Stimulated activated CD8-positive, alpha-beta memory T cell treated with anti-CD3 and anti-CD28 coated beads, Interleukin-12 subunit alpha, Interleukin-12 subunit beta, amount 100 ng/mL, for 4 hours (primary cell): Measurements from ENCODE around the gene TMPRSS9.

Experiments
- DNase-seq: peaks from one replicate; pipeline ENCODE4 v3.0.0-alpha.2; 2020; ENCODE audit warnings: low read depth

TMPRSS9 gene

DNA sequence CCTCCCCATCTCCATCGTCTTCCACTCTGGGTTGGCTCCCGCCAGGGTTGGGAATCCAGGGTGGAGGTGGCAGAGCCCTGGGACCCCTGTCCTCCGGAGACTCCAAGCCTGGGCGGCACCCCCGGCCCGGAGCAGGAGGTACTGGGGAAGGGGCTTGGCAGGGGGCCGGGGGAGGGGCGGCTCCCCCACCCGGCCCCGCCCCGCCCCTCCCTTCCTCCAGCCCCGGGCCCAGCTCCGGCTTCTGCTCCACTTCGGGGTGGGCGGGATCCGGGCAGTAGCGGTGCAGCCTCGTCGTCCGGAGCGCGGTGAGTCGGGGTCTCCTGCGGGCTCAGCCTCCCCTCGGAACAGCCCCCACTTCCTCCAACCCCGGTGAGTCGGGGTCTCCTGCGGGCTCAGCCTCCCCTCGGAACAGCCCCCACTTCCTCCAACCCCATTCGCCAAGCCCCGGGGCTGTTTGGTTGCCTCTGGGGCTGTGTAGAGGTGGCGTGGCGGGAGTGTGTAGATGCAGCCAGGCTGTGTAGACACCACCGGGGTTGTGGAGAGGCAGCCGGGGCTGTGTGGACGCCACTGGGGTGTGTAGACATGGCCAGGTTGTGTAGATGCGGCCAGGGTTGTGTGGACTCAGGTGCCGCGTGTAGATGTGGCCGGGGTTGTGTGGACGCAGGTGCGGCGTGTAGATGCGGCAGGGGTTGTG, at the start of gene TMPRSS9:
TSS of gene TMPRSS9 (plus strand) at position 274 of the 694 bp plus-strand sequence. CDS start 29,521 bp downstream, outside the sequence.
- no peak for DNase-seq

DNA sequence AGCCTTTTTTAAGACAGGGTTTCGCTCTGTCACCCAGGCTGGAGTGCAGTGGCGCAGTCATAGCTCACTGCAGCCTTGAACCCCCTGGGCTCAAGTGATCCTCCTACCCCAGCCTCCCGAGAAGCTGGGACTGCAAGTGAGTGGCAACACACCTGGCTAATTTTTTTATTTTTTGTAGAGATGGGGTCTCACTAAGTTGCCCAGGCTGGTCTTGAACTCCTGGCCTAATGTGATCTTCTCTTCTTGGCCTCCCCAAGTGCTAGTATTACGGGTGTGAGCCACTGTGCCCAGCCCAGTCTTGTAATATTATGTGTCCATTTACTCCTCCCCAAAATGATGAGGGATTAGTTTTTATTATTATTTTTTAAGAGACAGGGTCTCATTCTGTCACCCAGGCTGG, 49.0 kb upstream of the TMPRSS9 start:
- no peak for DNase-seq

DNA sequence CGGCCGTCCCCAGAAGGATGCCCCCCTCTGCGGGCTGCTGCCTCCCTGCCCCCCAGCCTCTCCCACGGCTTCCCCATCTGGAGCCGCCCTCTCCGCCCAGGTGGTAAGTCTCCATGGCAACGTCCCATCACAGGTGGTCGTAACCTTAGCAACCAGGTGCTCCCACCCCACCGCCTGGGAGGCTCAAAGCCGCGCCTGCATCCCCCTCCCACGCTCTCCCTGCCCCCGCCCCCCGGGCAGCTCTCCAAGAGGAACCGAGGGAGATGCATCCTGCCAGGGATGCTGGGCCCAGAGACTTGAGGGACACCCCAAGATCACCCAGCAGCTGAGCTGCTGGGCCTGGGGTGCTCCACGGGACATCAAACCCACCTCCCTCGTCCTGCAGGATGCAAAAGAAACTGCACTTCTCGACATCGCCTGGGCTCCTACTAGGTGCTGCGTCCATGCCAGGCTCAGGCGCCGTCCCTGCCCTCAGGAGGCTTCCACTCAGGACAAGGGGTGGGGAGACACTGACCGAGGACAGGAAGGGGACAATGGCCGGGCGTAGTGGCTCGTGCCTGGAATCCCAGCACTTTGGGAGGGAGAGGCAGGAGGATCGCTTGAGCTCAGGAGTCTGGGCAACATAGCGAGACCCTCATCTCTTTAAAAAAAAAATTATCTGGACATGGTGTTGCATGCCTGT, 47.1 kb upstream of the TMPRSS9 start:
- DNase-seq = no peak

DNA sequence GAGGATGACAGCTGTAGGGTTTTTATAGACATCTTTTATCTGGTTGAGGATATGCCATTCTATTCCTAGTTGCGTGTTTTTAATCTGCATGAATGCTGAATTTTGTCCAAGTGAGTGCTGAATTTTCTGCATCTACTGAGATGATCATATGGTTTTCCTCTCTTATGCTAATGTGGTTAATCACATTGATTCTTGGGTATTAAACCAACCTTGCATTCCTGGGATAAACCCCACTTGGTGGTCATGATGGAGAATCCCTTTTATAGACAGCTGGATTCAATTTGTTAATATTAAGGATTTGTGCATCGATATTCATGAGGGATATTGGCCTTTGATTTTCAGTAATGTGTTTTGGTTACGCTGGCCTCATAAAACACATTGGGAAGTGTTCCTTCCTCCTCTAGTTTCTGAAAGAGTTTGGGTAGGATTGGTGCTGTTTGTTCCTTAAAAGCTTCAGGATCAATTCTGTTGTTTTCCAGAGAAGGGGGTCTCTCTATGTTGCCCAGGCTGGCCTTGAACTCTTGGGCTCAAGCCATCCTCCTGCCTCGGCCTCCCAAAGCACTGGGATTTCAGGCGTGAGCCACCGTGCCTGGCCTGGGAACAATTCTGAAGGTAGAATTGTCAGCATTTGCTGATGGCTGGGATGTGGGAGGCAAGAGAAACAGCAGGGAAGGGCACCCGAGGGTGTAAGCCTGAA, 44.8 kb upstream of the TMPRSS9 start:
- DNase-seq = no peak

DNA sequence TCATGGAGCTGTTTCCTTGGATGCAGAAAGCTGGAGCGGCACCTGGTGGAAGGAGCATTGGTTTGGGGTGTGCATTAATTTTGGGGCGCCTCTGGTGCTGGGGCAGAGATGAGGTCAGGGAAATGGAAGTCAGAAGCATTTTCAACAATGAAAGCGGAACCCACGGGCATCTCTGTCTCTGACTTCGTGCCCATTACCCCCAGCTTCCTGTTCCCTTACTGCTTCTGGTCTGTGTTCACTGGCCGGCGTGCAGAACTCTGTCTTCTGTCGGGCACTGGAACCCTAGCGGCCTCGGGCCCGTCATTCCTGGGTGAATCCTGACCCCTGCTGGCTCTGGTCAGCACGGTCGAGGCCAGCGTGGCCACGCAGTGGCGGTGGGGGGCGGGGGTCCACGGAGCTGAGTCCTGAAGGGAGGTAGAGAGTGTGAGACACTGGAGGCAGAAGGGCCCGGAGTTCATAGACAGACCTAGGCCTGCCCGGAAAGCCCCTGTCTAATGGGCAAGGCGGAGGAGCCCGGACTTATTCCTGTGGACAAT, 44.2 kb upstream of the TMPRSS9 start:
- peak; percentile 13 for DNase-seq

DNA sequence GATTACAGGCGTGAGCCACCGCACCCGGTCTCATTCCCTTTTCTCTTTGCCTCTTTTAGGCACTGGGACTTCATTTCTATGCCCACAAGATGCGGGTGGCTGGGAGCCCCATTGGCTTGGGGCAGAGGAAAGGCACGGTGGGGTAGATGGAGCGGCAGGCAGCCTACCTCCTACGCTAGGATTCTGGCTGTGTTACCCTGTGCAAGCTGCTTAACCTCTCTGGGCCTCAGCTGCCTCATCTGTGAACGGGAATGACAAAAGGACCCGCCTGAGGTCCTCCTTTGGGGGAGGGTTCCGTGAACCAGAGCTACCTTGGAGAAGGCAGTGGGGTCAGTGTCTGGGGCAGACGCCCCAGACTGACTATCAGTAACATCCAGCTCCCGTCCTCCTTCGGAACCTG, 42.8 kb upstream of the TMPRSS9 start:
- no peak for DNase-seq

DNA sequence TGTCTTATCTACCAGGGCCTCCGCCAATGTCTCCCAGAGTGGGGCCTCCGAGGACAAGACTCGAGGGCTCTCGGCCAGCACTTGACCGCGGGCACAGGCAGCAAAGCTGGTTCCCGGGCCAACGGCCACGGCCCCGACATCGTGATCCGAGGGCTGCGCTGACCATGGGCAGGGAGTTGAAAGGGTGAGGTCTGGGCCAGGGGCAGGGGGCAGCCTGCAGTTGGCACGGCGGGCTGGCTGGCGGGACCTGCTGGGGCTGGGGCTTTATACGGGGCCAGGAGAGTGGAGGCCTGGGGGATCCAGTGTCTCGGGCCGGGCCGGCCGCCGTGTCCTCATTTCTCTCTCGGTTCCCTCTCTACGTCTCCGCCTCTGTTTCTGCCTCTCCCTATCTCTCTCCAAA, 42.3 kb upstream of the TMPRSS9 start:
- no peak for DNase-seq

DNA sequence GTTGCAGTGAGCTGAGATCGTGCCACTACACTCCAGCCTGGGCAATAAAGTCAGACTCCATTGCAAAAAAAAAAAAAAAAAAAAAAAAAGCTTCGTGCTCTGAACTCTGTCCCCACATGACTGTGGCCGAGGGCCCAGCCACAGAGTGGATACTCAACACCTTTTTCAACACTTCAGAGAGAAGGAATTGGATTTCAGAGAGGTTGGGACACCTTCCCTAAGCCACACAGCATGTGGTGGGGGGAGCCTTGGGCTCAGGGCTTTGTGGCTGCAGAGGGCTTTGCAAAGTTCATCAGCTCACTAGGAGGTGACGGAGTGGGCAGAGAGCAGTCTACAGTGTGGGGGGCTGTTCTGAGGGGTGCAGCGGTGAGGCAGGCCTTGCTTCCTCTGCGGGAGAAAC, 41.1 kb upstream of the TMPRSS9 start:
- DNase-seq = no peak

DNA sequence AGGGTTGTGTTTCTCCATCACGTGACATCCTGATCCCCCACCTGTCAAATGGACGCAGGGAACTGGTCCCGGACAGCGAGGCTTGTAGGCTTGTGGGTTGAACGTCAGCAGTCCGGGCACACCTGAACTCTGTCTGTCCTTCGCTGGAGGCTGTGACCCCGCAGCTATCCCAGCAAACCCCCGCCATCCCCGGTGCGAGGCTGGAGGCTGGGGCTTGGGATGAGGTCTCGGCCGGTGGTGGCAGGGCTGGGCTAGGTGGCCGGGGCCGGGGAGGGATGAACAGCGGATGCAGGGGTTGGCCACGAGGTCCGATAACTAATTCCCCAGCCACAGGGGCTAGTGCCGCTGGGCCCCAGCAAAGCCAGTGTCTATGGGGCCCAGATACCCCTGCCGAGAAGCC, 40.5 kb upstream of the TMPRSS9 start:
- no peak for DNase-seq

DNA sequence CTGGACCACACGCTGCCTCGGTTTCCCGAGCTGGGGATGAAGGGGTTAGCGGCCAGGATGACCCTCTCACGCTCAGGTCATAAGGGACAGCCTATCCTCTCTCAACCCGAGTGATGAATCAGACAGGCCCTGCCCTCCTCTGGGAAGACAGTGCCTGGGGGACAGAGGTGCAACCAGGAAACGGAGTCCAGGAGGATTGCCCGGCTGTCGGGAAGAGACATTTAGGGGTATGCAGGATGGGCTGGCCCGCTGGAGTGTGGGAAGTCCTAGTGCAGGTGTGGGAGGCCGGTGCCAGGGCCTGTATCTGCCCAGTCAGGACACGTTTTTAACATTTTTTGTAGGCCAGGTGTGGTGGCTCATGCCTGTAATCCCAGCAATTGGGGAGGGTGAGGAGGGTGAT, 40.0 kb upstream of the TMPRSS9 start:
- no peak for DNase-seq

DNA sequence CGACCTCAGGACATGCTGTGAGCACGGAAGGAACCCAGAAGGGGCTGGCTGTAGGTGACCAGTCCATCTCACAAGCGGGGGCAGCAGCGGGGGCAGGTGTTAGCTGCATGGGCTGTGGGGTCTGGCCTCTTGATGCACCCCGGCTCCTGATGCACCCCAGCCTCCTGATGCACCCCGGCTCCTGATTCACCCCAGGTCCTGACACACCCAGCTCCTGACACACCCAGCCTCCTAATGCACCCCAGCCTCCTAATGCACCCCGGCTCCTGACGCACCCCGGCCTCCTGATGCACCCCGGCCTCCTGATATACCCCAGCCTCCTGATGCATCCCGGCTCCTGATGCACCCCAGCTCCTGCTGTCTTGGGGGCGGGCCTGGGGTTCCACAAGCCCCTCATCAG, 39.1 kb upstream of the TMPRSS9 start:
- DNase-seq = no peak

DNA sequence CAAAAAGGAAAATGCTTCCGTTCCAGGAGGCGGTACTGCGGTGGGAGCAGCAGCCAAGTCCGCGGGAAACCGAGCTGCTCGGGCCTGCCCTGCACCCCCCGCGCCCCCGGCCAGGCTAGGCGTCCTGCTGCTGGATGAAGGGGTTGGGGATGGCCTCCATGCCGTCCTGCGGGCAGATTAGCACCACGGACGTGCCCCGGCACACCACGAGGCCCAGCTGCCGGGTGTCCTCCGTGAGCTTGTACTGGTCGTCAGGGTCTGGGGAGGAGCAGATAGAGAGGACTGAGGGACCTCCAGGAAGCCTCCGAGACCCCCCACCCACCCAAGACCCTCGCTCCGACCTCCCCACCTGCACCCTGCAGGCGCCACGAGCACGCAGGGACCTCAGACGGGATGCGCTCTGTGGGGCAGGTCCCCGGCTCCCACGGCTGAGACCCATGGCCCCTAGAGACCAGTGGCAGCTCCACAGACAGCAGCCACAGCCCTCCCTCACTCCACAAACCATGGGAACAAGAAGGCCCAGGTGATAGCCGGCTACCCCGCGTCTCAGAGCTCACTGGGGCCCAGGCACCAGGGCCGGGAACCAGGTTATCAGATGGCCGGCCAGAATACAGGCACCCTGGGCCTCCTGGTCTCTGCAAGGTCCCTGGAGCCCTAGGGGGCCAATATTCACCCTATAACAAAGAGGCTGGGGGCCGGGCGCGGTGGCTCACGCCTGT, 38.3 kb upstream of the TMPRSS9 start:
- DNase-seq = no peak

DNA sequence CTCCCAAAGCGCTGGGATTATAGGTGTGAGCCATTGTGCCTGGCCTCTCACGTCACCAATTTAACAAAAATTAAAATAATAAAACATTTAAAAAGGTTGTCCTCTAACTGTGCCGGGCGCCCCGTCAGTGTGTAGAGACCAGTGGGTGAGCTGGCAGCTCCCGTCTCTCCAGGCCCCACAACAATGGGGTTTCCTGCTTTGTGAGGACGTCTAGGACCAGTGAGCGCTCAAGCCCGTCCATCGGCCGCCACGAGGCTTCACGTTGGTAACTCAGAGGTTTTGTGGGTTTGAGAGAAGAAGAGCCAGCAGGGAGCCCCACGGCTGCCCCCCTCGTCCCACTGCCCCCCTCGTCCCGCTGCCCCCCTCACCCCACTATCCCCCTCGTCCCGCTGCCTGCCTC, 36.4 kb upstream of the TMPRSS9 start:
- no peak for DNase-seq

DNA sequence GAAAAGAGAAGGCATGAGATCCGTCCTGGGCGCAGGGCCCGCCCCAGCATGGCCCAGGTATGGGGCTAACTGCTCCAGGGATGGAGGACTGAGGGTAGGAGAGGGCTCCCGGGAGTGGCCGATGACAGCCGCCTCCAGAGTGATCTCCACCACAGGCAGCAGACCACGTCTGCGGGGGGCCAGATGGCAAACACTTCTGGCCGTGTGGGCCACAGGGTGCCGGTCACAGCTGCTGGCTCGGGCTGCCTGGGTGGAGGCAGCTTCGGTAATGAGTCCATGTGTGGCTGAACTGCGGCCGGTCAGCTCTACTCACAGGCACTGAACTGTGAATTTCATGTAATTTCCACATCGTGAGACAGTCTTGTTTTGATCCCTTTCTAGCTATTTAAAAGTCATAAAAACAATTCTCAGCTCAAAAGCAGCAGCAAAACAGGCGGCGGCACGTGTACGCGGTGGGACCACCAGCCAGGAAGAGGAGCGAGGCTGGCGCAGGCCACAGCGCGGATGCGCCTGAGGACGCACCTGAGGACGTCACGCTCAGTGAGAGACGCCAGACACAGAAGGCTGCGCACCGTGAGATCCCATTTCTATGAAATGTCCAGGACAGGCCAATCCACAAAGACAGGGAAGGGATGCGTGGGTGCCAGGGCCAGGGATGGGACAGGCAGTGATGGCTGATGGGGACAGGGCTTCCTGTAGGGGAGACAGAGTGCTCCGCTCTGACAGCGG, 35.7 kb upstream of the TMPRSS9 start:
- DNase-seq = no peak

DNA sequence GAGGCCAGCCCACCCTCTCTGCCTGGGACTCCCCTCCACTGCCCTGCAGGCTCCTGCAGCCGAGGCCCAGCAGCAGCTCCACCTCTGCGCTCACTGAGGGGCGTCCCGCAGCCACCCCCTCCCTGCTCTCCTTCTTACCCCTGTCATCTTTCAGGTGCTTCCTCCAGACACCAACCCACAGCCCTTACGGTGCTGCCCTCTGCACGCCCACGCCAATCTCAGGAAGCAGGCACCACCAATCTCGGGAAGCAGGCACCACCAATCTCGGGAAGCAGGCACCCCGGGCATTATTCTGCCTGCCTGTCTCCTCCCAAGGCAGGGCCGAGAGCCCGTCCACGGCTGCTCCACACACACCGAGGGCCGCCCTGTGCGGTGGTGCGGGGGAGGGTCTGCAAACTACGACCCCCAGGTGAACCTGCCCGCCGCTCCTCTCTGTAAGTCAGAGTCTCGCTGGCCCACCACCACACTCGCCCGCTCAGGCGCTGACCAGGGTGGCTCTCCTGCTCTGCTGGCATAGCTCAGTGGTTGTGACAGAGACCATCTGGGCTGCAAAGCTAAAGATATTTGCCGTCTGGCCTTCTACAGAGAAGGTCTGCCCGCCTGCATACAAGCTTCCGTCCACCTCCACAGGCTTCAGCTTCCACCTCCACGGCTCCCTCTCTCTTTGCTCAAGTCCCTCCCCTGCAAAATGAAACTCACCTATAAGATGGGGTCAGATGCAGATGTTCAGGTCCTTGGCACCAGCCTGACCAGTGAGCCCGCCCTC, 34.6 kb upstream of the TMPRSS9 start:
- DNase-seq = no peak

DNA sequence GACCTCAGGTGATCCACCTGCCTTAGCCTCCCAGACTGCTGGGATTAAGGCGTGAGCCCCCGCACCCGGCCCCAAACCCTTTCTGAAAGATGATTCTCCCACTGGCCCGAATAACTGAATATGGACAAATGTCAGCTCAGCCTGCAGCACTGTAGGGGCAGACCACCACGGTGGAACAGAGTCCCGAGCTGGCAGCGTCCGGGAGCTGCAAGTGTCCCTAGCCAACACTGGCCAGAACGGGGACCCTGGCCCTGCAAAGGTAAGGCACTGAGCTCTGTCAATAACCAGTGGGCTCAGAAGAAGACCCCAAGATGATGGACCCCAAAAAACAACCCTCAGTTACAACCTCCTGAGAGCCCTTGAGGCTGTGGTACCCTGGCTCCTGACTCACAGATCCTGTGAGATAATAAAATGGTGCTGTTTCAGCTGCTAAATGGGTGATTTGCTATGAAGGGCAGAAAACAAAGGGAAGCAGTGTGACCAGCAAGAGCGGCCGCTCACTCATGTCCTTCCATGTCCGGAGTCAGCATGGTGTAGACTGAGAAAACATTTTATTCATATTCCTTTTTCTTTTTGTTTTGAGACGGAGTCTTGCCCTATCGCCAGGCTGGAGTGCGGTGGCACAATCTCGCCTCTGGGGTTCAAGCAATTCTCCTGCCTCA, 33.2 kb upstream of the TMPRSS9 start:
- DNase-seq = no peak

DNA sequence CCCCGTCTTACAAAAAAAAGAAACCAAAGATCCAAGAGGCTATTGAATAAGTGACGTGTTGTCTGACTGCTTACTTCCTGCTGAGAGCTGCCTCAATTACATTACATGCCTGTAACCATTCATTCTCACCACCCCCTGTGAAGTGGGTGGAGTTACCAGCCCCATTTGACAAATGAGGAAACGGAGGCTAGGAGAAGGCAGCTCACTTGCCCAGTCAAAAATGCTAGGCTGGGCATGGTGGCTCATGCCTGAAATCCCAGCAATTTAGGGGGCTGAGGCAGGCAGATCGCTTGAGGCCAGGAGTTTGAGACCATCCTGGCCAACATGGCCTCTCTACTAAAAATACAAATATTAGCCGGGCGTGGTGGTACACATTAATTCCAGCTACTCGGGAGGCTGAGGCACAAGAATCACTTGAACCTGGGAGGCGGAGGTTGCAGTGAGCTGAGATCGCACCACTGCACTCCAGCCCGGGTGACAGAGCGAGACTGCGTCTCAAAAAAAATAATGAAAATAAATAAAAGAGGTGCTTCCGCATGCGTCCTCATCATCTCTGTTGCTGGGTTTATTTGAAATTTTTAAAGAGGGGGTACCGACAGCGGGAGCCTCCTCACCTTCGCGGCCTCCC, 32.2 kb upstream of the TMPRSS9 start:
- DNase-seq = peak; percentile 25

DNA sequence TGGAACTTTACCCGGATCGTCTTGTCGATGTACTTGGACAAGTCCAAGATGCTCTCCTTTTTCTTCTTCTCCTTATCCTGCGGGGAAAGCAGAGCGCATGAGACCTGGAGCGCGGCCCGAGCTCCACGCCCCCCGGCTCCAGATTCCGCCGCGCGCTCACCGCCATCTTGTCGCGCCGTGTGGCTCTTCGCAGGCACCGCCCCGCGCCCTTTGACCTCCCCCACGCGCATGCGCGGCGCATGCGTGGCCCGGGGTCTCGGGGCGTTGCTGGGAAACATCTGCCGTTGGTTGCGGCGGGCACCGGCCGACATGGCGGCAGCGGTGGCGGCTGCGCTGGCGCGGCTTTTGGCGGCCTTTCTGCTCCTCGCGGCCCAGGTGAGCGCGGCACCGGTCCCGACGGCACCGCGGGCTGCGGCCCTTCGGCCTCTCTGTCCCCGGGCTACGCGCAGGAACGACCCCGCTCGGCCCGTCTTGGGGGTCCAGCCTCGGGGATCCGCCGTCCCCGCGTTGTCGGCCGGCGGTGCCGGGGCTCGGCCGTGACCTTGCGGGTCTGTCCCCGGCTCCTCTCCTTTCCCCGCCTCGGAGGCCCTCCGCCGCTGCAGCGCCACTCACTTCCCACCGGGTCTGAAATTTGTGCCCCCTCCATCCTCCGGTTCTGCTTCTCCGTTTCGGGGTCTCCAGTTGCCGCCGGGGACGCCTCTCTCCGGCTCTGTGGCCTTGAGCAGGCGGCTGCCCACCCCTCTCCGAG, 31.5 kb upstream of the TMPRSS9 start, which contains the start of the genes LSM7 and SPPL2B:
TSS of gene LSM7 (minus strand) at position 186 of the 748 bp plus-strand sequence. CDS start at position 166, 20 bp downstream.
TSS of gene SPPL2B (plus strand) at position 284 of the 748 bp plus-strand sequence. CDS start at position 310, 26 bp downstream.
- peak; percentile 89 for DNase-seq

DNA sequence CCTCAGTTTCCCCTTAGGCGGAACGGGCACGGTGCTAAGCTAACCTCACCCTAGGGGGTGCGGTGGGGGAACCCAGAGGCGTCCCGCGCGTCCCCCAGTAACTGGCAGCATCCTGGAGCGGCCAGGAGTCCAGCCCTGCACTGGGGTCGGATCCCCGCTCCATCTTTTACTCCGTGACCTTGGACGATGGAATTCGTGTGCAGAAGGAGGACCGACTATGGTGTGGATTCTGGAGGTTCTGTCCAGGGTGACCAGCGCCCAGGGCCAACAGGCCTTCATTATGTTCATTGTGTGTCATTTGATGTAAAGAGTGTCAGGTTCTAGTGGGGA, 31.0 kb upstream of the TMPRSS9 start:
- no peak for DNase-seq
